Activated CD4-positive, alpha-beta T cell treated with anti-CD3 and anti-CD28 coated beads, Interleukin-2, Interleukin-6, amounts not matched to agents 100 ng/mL and 50 ng/mL, durations not matched to agents 16 hours and 8 hours (primary cell): ENCODE measurements around the gene MTURN.

Experiments
- DNase-seq: peaks from one replicate; pipeline ENCODE4 v3.0.0-alpha.2; 2020

Gene MTURN

GRCh38 chr7:30163231-30163894 is 28.6 kb downstream of the MTURN start:
- DNase-seq = peak; percentile 51

- peak; percentile 38 for DNase-seq
These were observed 29.8 kb downstream of the MTURN start for GRCh38 chr7:30164567-30164966.

- DNase-seq = no peak
These were observed 30.8 kb downstream of the MTURN start for GRCh38 chr7:30165590-30165989.

GRCh38 chr7:30166155-30166840 is 31.5 kb downstream of the MTURN start:
- no peak for DNase-seq

- no peak for DNase-seq
These were observed 32.1 kb downstream of the MTURN start for GRCh38 chr7:30166841-30167235.

DNA sequence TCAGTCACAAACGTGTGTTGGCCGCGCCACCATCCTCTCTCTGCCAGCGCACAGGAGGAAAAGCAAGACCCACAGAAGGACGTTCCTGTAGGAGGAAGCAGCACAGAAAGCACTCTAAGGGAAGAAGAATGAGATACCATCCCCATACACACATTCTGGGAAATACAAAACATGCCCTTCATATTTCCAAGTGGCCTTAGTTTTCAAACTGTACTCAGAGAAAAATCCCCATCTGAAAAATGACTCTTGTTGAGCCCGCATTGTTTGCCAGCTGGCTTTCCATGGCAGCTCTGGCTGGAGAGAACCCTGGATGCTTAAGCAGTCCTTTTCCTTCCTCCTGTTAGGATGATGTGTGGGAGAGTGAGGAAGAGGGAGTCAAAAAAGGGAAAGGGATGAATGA is 33.1 kb downstream of the MTURN start:
- DNase-seq = no peak

GRCh38 chr7:30168835-30169573 is 34.2 kb downstream of the MTURN start:
- DNase-seq = no peak

DNA sequence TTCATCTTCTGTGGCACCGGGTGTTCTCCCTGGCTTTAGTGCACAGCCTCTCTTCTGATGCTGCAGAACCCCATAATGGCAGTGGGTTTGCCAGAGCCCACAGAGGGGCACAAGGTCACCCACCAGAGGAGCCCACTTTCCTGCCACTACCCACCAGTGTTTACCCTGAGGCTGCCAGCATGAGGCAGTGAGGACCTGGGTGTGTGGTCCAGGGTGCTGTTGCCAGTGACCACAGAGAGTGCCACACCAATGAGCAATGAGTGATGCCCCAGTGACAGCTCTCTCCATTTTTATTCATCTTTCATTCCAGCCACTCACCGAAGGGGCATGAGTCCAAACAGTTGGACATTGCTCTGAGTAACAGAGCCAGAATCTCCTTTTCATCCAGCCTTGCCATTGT is 34.8 kb downstream of the MTURN start:
- no peak for DNase-seq

DNA sequence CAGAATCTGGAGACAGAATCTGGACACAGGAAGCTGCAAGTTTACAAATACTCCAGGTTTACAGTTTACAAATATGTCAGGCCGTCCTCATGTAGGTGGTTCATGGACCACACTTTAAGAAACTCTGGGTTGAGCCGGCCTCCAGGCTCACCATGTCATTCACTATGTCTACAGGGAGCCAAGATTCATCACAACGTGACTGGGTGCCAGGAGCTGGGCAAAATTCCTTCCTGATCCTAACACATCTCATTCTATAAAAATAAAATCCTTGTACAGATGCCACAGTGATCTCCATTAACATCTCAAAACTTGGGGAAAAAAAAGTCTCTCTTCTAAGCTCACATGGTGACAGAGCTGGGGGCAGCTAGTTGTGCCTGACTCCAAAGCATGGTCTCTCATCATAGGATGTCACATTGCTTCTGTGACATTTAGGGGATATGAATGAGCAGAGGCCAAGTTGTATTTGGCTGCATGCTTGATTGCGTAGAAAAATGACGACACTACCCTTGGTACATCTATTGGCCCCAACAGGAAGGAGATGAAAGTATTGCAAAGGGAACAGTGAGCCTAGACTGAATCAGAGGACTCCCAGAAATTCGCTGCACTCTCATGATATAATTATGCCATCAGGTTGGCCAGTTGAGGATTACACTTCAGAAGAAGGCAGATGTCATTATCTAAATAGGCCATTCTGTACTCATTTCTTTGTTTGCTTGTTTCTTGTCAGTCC is 35.9 kb downstream of the MTURN start:
- no peak for DNase-seq

DNA sequence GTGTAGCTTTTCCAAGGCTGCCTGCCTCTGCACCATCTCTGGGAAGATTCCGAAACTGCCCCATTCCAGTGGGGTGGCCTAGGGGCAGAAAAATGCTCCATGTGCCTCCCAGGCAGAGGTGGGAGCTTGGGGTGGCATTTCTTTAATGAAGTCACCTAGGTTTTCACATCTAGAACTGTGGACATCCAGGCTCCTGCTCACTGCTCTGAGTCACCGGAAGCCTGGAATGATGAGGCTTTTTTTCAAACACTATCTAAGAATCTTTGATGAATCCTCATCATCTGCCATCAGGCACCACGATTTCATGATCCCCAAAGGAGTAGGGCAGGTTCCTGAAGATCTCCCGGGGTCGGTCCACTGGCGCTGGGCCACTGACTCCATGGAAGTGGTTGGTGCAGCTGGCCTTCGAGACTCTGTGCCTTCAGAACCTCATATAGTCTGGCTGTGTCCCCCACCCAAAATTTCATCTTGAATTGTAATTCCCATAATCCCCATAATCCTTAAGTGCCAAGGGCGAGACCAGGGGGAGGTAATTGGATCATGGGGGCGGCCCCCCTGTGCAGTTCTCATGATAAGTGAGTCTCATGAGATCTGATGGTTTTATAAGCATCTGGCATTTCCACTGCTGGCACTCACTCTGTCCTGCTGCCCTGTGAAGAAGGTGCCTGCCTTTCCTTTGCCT is 37.1 kb downstream of the MTURN start:
- DNase-seq = no peak

DNA sequence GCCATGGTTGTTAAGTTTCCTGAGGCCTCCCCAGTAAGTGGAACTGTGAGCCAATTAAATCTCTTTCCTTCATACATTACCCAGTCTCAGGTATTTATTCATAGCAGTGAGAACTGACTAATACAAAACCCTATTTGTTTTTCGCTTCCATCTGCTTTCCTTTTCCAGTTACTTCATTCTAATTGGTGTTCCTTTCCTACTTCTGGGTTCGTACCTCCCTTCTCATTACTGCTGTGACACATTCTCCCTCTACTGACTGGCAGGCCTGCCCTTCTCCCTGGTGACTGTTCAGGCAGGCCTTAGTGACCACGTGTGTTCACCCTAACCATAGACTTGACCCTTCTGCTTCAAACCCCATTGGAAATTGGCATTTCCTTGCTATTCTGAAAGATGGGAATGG is 37.7 kb downstream of the MTURN start:
- no peak for DNase-seq

- no peak for DNase-seq
These were observed 38.5 kb downstream of the MTURN start for GRCh38 chr7:30173058-30173897.

- DNase-seq = no peak
These were observed 40.4 kb downstream of the MTURN start for GRCh38 chr7:30175180-30175579.

- no peak for DNase-seq
These were observed 40.9 kb downstream of the MTURN start for GRCh38 chr7:30175636-30176147.

DNA sequence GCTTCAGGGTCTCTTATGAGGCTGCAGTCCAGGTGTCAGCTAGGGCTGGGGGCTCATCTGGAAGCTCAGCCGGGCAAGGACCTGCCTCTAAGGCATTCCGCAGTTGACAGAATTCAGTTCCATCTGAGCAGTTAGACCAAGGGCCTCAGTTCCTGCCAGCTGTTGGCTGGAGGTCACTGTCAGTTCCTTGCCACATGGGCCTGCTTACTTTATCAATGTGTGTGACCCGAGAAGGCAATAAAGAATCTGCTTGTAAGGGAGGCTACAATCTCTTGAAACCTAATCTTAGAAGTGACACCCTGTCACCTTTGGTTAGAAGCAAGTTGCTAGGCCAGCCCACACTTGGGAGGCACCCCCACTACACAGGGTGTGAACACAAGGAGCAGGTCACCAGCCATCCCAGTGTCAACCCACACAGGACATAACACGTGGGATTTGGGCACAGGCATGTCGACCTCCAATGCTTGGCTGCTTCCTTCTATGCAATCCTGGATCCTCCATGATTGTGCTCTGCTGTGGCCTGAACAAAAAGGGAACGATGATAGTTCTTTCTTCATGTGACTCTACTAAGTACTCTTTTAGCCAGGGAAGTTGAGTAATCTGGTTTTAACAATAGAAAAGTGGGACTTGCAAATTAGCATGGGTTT is 41.8 kb downstream of the MTURN start:
- no peak for DNase-seq

GRCh38 chr7:30177186-30177585 is 42.4 kb downstream of the MTURN start:
- DNase-seq = no peak

DNA sequence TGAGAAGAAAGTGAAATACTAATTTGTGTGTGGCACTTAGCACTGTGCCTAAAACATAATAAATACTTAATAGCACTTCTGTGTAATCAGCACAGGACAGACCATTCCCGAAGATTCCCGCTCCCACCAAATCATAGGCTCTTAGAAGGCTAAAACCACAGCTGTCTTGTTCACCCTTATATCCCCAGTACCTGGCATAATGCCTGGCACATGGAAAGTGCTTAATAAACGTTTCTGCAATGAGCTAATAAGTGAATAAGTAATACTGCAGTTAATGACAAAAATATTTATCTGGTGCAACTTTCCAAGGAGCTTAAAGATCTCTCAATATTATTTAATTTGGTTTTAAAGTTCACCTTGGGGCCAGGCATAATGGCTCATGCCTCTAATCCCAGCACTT is 43.2 kb downstream of the MTURN start:
- DNase-seq = no peak

DNA sequence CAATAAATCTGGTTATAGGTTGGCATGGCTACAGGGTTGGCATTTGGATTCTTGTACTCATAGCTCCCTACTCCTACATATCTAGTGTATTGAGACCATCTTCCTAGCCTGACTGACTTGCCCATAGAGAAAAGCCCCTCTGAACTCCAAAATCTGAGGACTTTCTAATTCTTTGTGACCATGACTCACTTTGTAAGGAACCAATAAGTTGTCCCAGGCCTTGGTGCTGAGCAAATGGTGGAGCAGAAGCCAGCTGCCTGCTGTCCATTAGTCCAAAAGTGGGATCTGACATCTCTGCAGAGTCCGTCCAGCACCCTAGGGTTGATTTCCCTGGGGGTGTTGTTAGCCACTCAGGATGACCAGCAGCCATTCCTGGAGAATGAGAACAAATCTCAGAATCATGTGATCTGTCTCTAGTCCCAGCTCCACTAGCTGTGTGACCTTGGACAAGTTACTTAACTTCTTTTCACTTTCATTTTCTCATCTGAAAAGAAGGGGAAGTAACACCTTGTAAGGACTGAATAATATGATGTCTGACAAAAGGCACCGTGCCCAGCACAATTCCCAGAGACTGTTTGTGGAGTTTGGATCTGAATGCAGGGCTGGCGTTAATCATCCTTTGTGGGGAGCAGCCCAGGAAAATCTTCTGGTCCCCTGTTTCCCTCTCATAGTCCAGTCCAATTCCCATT is 44.1 kb downstream of the MTURN start:
- DNase-seq = no peak

DNA sequence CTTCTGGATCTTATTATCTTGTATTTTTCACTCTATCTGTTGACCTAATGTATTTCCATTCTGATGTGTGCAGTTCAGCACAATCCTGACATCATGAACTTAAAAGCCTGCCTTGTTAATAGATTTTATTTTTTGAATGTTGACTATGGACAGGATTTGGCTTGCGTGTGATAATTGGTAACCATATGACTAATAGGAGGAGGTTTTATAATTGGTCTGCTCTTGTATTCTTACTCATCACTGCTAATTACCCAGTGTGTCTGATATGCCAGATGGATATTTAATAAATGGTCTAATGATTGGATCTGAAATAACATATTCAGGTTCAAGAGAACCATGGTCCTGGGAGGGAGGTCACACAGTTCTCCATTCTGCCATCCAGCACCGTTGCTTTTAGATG is 45.9 kb downstream of the MTURN start:
- DNase-seq = no peak

- DNase-seq = no peak
These were observed 46.4 kb downstream of the MTURN start for GRCh38 chr7:30181211-30181610.
